H1 (cell line): ENCODE measurements around the gene LRRFIP1. TPM values are rescaled to one million over a fixed set of nuclear protein-coding genes. Genes with fewer than 3 reads are reported as not detected.

ENCODE experiments used
- CTCF ChIA-PET: fragments of 300-600 bp; sonication (Branson Sonifier 250); formaldehyde crosslinking; loops from one replicate; lab custom pipeline; 2021; ENCODE audit not compliant: partially characterized antibody; lab: Charles Lee
- POLR2A ChIA-PET: fragments of 300-600 bp; sonication (Branson Sonifier 250); formaldehyde crosslinking; loops from one replicate; lab custom pipeline; 2021; ENCODE audit warnings: inconsistent platforms; ENCODE audit not compliant: partially characterized antibody; lab: Charles Lee
- DNase-seq, 2 experiments: peaks; one replicate each; pipeline versions ENCODE4 v3.0.0 to v3.0.0-alpha.2; 2010 to 2022; ENCODE audit warnings: low spot score in 2 of 2, low read depth in 1 of 2, mixed read lengths in 1 of 2
- FAIRE-seq: peaks from 2 replicates; lab custom pipeline; 2011; peaks lifted over from hg19 to GRCh38; lab: Jason Lieb, UNC
- H2AFZ ChIP-seq: 2 replicates; pipeline ENCODE4 v1.8.1; 2012; ENCODE audit warnings: low read length, inconsistent platforms
- H2AK5ac ChIP-seq: 2 replicates; pipeline ENCODE4 v1.6.1; 2013; ENCODE audit warnings: low read depth, low read length
- H2BK120ac ChIP-seq: replicated peaks from 2 replicates; pipeline ENCODE3; 2013; ENCODE audit warnings: low read depth, low read length, inconsistent platforms
- H2BK12ac ChIP-seq: 2 replicates; pipeline ENCODE4 v1.6.1; 2013; ENCODE audit warnings: low read depth, low read length
- H2BK15ac ChIP-seq: 2 replicates; pipeline ENCODE4 v1.6.1; 2013; ENCODE audit warnings: low read length
- H2BK20ac ChIP-seq: 2 replicates; pipeline ENCODE4 v1.6.1; 2013; ENCODE audit warnings: low read length
- H2BK5ac ChIP-seq: 2 replicates; pipeline ENCODE4 v1.6.1; 2013; ENCODE audit warnings: low read depth, low read length
- H3K14ac ChIP-seq: 2 replicates; pipeline ENCODE4 v1.6.1; 2013; ENCODE audit warnings: inconsistent platforms; ENCODE audit not compliant: insufficient read length
- H3K18ac ChIP-seq: 2 replicates; pipeline ENCODE4 v1.6.1; 2013; ENCODE audit warnings: low read length; ENCODE audit errors: extremely low read depth
- H3K23ac ChIP-seq: 2 replicates; pipeline ENCODE4 v1.6.1; 2013; ENCODE audit warnings: inconsistent platforms; ENCODE audit not compliant: insufficient read length
- H3K23me2 ChIP-seq: 2 replicates; pipeline ENCODE4 v1.6.1; 2013; ENCODE audit warnings: low read depth, low read length
- H3K27ac ChIP-seq: 2 replicates; pipeline ENCODE4 v1.6.1; 2011; ENCODE audit warnings: low read depth, low read length, inconsistent platforms
- H3K27me3 ChIP-seq, 4 experiments: replicated peaks in 1 of 4; 1 replicate in 1 of 4; 2 replicates in 3 of 4; pipeline versions ENCODE4 v1.6.1 to v1.8.1; 2011 to 2013; ENCODE audit warnings: low read length in 3 of 4, mild to moderate bottlenecking in 3 of 4, inconsistent platforms in 2 of 4, mixed read lengths in 2 of 4, moderate library complexity in 1 of 4; ENCODE audit not compliant: control insufficient read depth in 3 of 4, insufficient read depth in 3 of 4; ENCODE audit errors: extremely low read depth in 1 of 4
- H3K36me3 ChIP-seq, 4 experiments: 2 replicates each; pipeline versions ENCODE4 v1.6.1 to v1.8.1; 2011 to 2013; ENCODE audit warnings: mild to moderate bottlenecking in 4 of 4, low read length in 3 of 4, moderate library complexity in 2 of 4, control low read depth in 1 of 4, inconsistent platforms in 1 of 4; ENCODE audit not compliant: insufficient read depth in 4 of 4, control insufficient read depth in 2 of 4
- H3K4ac ChIP-seq: replicated peaks from 2 replicates; pipeline ENCODE3; 2013; ENCODE audit warnings: low read length, low read depth, mixed read lengths, inconsistent platforms; ENCODE audit not compliant: insufficient read length
- H3K4me1 ChIP-seq, 4 experiments: replicated peaks in 1 of 4; 1 replicate in 1 of 4; 2 replicates in 3 of 4; pipeline versions ENCODE4 v1.6.1 to v1.8.1; 2011 to 2013; ENCODE audit warnings: low read length in 3 of 4, inconsistent platforms in 2 of 4, mixed read lengths in 1 of 4; ENCODE audit not compliant: insufficient read depth in 4 of 4, control insufficient read depth in 3 of 4
- H3K4me2 ChIP-seq, 2 experiments: 2 replicates each; pipeline versions ENCODE4 v1.6.1 to v1.8.1; 2011 to 2013; ENCODE audit warnings: low read depth in 2 of 2, low read length in 2 of 2, control low read depth in 1 of 2, inconsistent platforms in 1 of 2, mild to moderate bottlenecking in 1 of 2; ENCODE audit not compliant: insufficient read depth in 1 of 2
- H3K4me3 ChIP-seq, 4 experiments: fragments of 200-600, 300-600 bp in 1 of 4; sonication (generic), shearing (Covaris generic), sonication (Bioruptor Twin) in 1 of 4; 2 replicates each; pipeline versions ENCODE4 v1.5.1 to v1.8.1; 2011 to 2016; ENCODE audit warnings: low read length in 4 of 4, low read depth in 3 of 4, control low read depth in 2 of 4, inconsistent platforms in 2 of 4, mild to moderate bottlenecking in 2 of 4, mixed read lengths in 1 of 4, moderate library complexity in 1 of 4; ENCODE audit not compliant: insufficient read depth in 2 of 4; ENCODE audit errors: extremely low read depth in 1 of 4
- H3K56ac ChIP-seq: replicated peaks from 2 replicates; pipeline ENCODE3; 2013; ENCODE audit warnings: low read depth, mild to moderate bottlenecking, mixed read lengths, low read length, inconsistent platforms; ENCODE audit not compliant: insufficient read length
- H3K79me1 ChIP-seq: 2 replicates; pipeline ENCODE4 v1.6.1; 2013; ENCODE audit warnings: low read depth, low read length, control low read depth
- H3K79me2 ChIP-seq, 2 experiments: 2 replicates each; pipeline versions ENCODE4 v1.6.1 to v1.8.1; 2012 to 2013; ENCODE audit warnings: low read length in 2 of 2, mild to moderate bottlenecking in 2 of 2, inconsistent platforms in 1 of 2; ENCODE audit not compliant: insufficient read depth in 2 of 2, control insufficient read depth in 1 of 2
- H3K9ac ChIP-seq, 4 experiments: replicated peaks in 1 of 4; 1 replicate in 1 of 4; 2 replicates in 3 of 4; pipeline versions ENCODE4 v1.6.1 to v1.8.1; 2011 to 2013; ENCODE audit warnings: low read depth in 3 of 4, low read length in 3 of 4, control low read depth in 2 of 4, mild to moderate bottlenecking in 2 of 4, moderate library complexity in 2 of 4, inconsistent platforms in 1 of 4; ENCODE audit errors: extremely low read depth in 1 of 4
- H3K9me3 ChIP-seq, 2 experiments: 2 replicates each; pipeline versions ENCODE4 v1.6.1 to v1.8.1; 2012 to 2013; ENCODE audit warnings: mild to moderate bottlenecking in 2 of 2, moderate library complexity in 2 of 2, control low read depth in 1 of 2, inconsistent platforms in 1 of 2, low read depth in 1 of 2, low read length in 1 of 2, mixed read lengths in 1 of 2; ENCODE audit not compliant: insufficient read depth in 2 of 2
- H4K20me1 ChIP-seq, 2 experiments: replicated peaks in 1 of 2; 2 replicates each; pipeline versions ENCODE3 to v1.8.1; 2011 to 2013; ENCODE audit warnings: inconsistent platforms in 2 of 2, low read length in 2 of 2, mild to moderate bottlenecking in 1 of 2; ENCODE audit not compliant: insufficient read depth in 2 of 2, control insufficient read depth in 1 of 2
- H4K5ac ChIP-seq: 2 replicates; pipeline ENCODE4 v1.6.1; 2013; ENCODE audit warnings: low read length, low read depth, mixed read lengths, inconsistent platforms; ENCODE audit not compliant: insufficient read length
- H4K8ac ChIP-seq: 2 replicates; pipeline ENCODE4 v1.8.0; 2013; ENCODE audit warnings: mild to moderate bottlenecking, moderate library complexity, low read length, inconsistent platforms; ENCODE audit not compliant: insufficient read depth; ENCODE audit errors: extremely low read depth
- H4K91ac ChIP-seq: replicated peaks from 2 replicates; pipeline ENCODE3; 2013; ENCODE audit warnings: low read length, mixed read lengths, inconsistent platforms; ENCODE audit not compliant: insufficient read length
- BCL11A ChIP-seq, 2 experiments: IDR thresholded peaks; one replicate each; pipeline ENCODE4 v1.6.1; 2011; ENCODE audit warnings: low read depth in 2 of 2, low read length in 2 of 2, mild to moderate bottlenecking in 2 of 2
- BRCA1 ChIP-seq: IDR thresholded peaks from 2 replicates; pipeline ENCODE4 v1.6.1; 2012; ENCODE audit warnings: low read depth, low read length, improper control_type of control experiment
- CBX8 ChIP-seq: fragments of 300-800, 300-1000 bp; sonication (generic); IDR thresholded peaks from 2 replicates; pipeline ENCODE4 v1.7.1; 2016; ENCODE audit warnings: low read depth, low read length, borderline replicate concordance
- CREB1 ChIP-seq: IDR thresholded peaks from 2 replicates; pipeline ENCODE4 v1.6.1; 2012; ENCODE audit warnings: inconsistent platforms
- HDAC6 ChIP-seq: IDR thresholded peaks from one replicate; pipeline ENCODE4 v1.7.1; 2012; ENCODE audit warnings: low read depth, mild to moderate bottlenecking, inconsistent platforms, low read length, moderate library complexity
- KDM5A ChIP-seq: fragments of 200-600 bp; IDR thresholded peaks from 2 replicates; pipeline ENCODE4 v1.7.1; 2012; ENCODE audit warnings: mild to moderate bottlenecking, low read length, inconsistent platforms, mixed read lengths
- MAFK ChIP-seq: IDR thresholded peaks from 2 replicates; pipeline ENCODE4 v1.6.1; 2012; ENCODE audit warnings: low read depth, mild to moderate bottlenecking, improper control_type of control experiment, low read length
- NANOG ChIP-seq: IDR thresholded peaks from 2 replicates; pipeline ENCODE4 v1.6.1; 2011; ENCODE audit warnings: low read length, low read depth, mild to moderate bottlenecking, inconsistent platforms; ENCODE audit not compliant: insufficient read depth, poor library complexity, severe bottlenecking
- RBBP5 ChIP-seq: IDR thresholded peaks from 2 replicates; pipeline ENCODE4 v1.7.1; 2012; ENCODE audit warnings: low read depth, mild to moderate bottlenecking, inconsistent platforms, low read length, moderate library complexity, borderline replicate concordance
- SIN3A ChIP-seq, 2 experiments: IDR thresholded peaks in 1 of 2; conservative IDR thresholded peaks in 1 of 2; 2 replicates each; pipeline ENCODE4 v1.6.1; 2011 to 2012; ENCODE audit warnings: low read length in 2 of 2, improper control_type of control experiment in 1 of 2, low read depth in 1 of 2, mild to moderate bottlenecking in 1 of 2
- SP1 ChIP-seq: IDR thresholded peaks from 2 replicates; pipeline ENCODE4 v1.6.1; 2011; ENCODE audit warnings: low read depth, low read length
- TAF7 ChIP-seq: optimal IDR thresholded peaks from 2 replicates; pipeline ENCODE3; 2011; ENCODE audit warnings: low read depth, mild to moderate bottlenecking, inconsistent platforms, low read length, moderate library complexity, borderline replicate concordance
- YY1 ChIP-seq: IDR thresholded peaks from 2 replicates; pipeline ENCODE4 v1.6.1; 2011; ENCODE audit warnings: low read depth, mild to moderate bottlenecking, low read length
- WGBS, 2 experiments: shearing (Covaris generic) in 1 of 2; methylation state at CpG; one replicate each; pipeline versions ENCODE4 v1.1.6 to v1.1.7; 2013 to 2015; ENCODE audit warnings: low lambda C conversion rate in 2 of 2, mixed read lengths in 2 of 2, inconsistent platforms in 1 of 2, low coverage in 1 of 2, missing lambda C conversion rate in 1 of 2; ENCODE audit not compliant: insufficient replicate concordance in 2 of 2, insufficient coverage in 1 of 2, insufficient read length in 1 of 2; ENCODE audit errors: extremely low coverage in 1 of 2, missing lambda C conversion rate in 1 of 2; 5-methylcytosine and 5-hydroxymethylcytosine counted together
- polyA plus RNA-seq, 7 experiments: library from polyadenylated mRNA; depleted of rRNA in 3 of 7; stranded (reverse) in 5 of 7; unstranded in 2 of 7; fragments of >200 nt in 5 of 7; fragments of 200-250 nt in 2 of 7; gene quantifications; 1 replicate in 5 of 7; 2 replicates in 1 of 7; 4 replicates in 1 of 7; pipeline versions ENCODE4 v1.2.1 to v1.2.3, GENCODE V29; 2011 to 2013; ENCODE audit warnings: missing spikeins in 2 of 7, mixed read lengths in 2 of 7
- total RNA-seq: library from RNA; stranded (reverse); fragmentation: NEBNext Ultra II Directional; extraction: Animal tissue kit (Norgen Biotek cat#: 25700); gene quantifications from 2 replicates; pipeline ENCODE4 v1.2.1, GENCODE V29; 2021
- TF ChIP-seq, protein P1 (sequence below): IDR thresholded peaks from 2 replicates; pipeline ENCODE4 v1.6.1; 2012; ENCODE audit warnings: inconsistent platforms

The LRRFIP1 gene
- total and polyA plus RNA-seq, 2 of the 8 experiments (the other 6 are each of a cell fraction or from before 2014, with no cell fraction given), result 12.1 to 75.8 TPM

DNA sequence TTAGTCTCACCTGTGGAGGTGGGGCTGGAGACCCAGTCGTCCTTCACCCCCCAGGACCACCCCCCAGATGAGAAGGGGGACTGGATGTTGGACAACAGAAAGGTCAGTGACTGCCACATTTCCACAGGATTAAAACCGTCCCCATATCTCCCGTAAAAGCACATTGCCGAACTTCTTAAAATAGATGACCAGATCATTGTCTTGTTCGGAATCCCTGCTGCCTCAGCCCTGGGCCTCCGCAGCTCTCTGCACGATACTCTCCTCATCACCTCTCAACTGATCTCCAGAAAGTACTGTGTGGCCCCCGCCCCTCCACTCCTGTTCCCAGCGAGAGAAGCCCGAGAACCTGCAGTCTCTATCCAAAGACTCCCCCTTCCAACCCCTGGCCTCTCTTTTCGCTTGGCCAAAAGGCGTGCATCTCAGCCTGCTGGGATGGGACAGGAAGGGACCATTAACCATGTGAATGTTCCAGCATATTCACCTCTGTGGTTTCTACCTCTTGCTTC lies 13.2 kb downstream of the LRRFIP1 start:
- H3K18ac ChIP-seq, result no peak overlapping the region
- no peaks in the 10 kb centered on the region for H3K23me2 ChIP-seq
- H3K79me2 ChIP-seq, result no peaks in the 10 kb centered on the region; a peak in 2 of 4 replicates
- no peak overlapping the region for H2BK120ac ChIP-seq
- H3K27me3 ChIP-seq, result no peaks in the 10 kb centered on the region
- no peak overlapping the region for H4K91ac ChIP-seq
- no peak overlapping the region for H2BK20ac ChIP-seq
- H4K8ac ChIP-seq, result no peak overlapping the region
- no peak overlapping the region for H4K5ac ChIP-seq
- no peak for FAIRE-seq
- WGBS, 2 experiments, result 92% methylated on average over 12 of the region's 12 CpGs; no CpG with 5 or more reads in 1 of the 2 experiments
- H2AFZ ChIP-seq, result no peak overlapping the region
- no peak overlapping the region for H3K4ac ChIP-seq
- no peak overlapping the region for H3K56ac ChIP-seq
- POLR2A ChIA-PET, result interaction anchor here (0.7 kb wide), 2 partner anchors 24 to 41 kb away, joined by 4 read pairs; no protein-coding TSS in a partner anchor
- no peak overlapping the region for H3K4me2 ChIP-seq
- no peak overlapping the region for H3K4me3 ChIP-seq
- no peak overlapping the region for H2BK15ac ChIP-seq
- peaks cover 3% of the 10 kb centered on the region in 2 experiments for H4K20me1 ChIP-seq
- no peak overlapping the region for H3K27ac ChIP-seq
- no peak overlapping the region for H2BK12ac ChIP-seq
- H3K79me1 ChIP-seq, result peaks cover 3% of the 10 kb centered on the region
- H3K23ac ChIP-seq, result no peak overlapping the region
- DNase-seq, result no peak
- H2BK5ac ChIP-seq, result 0 out of 2 replicates have a peak overlapping the region, but pooled peaks have one; percentile 20
- H3K4me1 ChIP-seq, result no peaks in the 10 kb centered on the region
- H3K36me3 ChIP-seq, result no peaks in the 10 kb centered on the region; a peak in 2 of 8 replicates
- no peak overlapping the region for H3K9ac ChIP-seq
- H3K9me3 ChIP-seq, result peaks cover 2 to 7% of the 10 kb centered on the region in 2 experiments; a peak in 2 of 4 replicates
- no peak overlapping the region for H2AK5ac ChIP-seq
- no peak overlapping the region for H3K14ac ChIP-seq
- CTCF ChIA-PET, result interaction anchor here (1.1 to 4.3 kb wide), 3 partner anchors 22 to 68 kb away, joined by 3 to 16 read pairs (median 4); no protein-coding TSS in a partner anchor
- no peak for TF ChIP-seq SIN3A (conservative IDR thresholded peaks at IDR 0.05 in 1 of 2, IDR thresholded peaks at IDR 0.05 in 1 of 2; ENCODE audit: low read depth in 1 of 2, low read length in 2 of 2)
- no peak for TF ChIP-seq CBX8
- no peak for TF ChIP-seq CREB1
- TF ChIP-seq BCL11A (IDR thresholded peaks at IDR 0.05; ENCODE audit: low read depth in 2 of 2, low read length in 2 of 2), result no peak
- TF ChIP-seq, protein P1, sequence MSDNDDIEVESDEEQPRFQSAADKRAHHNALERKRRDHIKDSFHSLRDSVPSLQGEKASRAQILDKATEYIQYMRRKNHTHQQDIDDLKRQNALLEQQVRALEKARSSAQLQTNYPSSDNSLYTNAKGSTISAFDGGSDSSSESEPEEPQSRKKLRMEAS, result no peak
- no peak for TF ChIP-seq TAF7
- no peak for TF ChIP-seq KDM5A
- no peak for TF ChIP-seq SP1
- TF ChIP-seq MAFK, result no peak
- no peak for TF ChIP-seq RBBP5
- TF ChIP-seq NANOG, result no peak
- no peak for TF ChIP-seq YY1
- no peak for TF ChIP-seq BRCA1
- TF ChIP-seq HDAC6, result no peak
